ENCODE measurements around the gene RD3L. TPM values are rescaled to one million over a fixed set of nuclear protein-coding genes. Genes with fewer than 3 reads are reported as not detected.

RD3L gene
- polyA plus RNA-seq, 1 donor (not counting 4 experiments of a cell fraction or from before 2014, with no cell fraction given) = not detected

- Histone ChIP-seq H3K4me1 (ENCODE audit: control insufficient read depth, extremely low read depth, insufficient read depth, low read length) (no peaks in the 10 kb centered on the region), H3K27me3 (ENCODE audit: control insufficient read depth, extremely low read depth, insufficient read depth, low read length) (no peaks in the 10 kb centered on the region), H3K4me3 (ENCODE audit: control insufficient read depth in 2 of 3, extremely low read depth in 1 of 3, insufficient read depth in 2 of 3, low read depth in 1 of 3, low read length in 3 of 3) (no peak overlapping the region), H2AFZ (ENCODE audit: control insufficient read depth, low read length) (no peak overlapping the region), H4K20me1 (ENCODE audit: control insufficient read depth, extremely low read depth, insufficient read depth, low read length) (no peaks in the 10 kb centered on the region), H3K9me3 (ENCODE audit: control insufficient read depth, low read depth, low read length) (no peaks in the 10 kb centered on the region), H3K79me2 (ENCODE audit: control insufficient read depth, insufficient read depth, low read length) (no peaks in the 10 kb centered on the region), H3K9ac (ENCODE audit: control insufficient read depth, extremely low read depth, insufficient read depth, low read length) (no peak overlapping the region), H3K4me2 (ENCODE audit: control insufficient read depth, extremely low read depth, insufficient read depth, low read depth, low read length) (no peak overlapping the region), H3K27ac (ENCODE audit: control insufficient read depth, insufficient read depth, low read length) (no peak overlapping the region), H3K36me3 (ENCODE audit: control insufficient read depth in 2 of 2, extremely low read depth in 1 of 2, insufficient read depth in 2 of 2, low read length in 2 of 2) (no peaks in the 10 kb centered on the region), H3K9me1 (ENCODE audit: control insufficient read depth, extremely low read depth, insufficient read depth, low read length) (no peaks in the 10 kb centered on the region)
- dilution Hi-C loops (cut with MboI; ENCODE audit: extremely low pct_ligation_motif_present, low sequenced_read_pairs) = no loop called here
- no peak for FAIRE-seq
- TF ChIP-seq CTCF (optimal IDR thresholded peaks at IDR 0.05 in 1 of 3, IDR thresholded peaks at IDR 0.05 in 1 of 3, conservative IDR thresholded peaks at IDR 0.05 in 1 of 3; ENCODE audit: extremely low read depth in 1 of 3, insufficient read depth in 2 of 3, low read length in 3 of 3) (no peak), EZH2 (IDR thresholded peaks at IDR 0.05; ENCODE audit: low read length) (no peak)
- no peak for DNase-seq (ENCODE audit: low read depth, low spot score)
Measured at GRCh38 chr14:103904493-103905107, 37.7 kb downstream of the RD3L start.

GRCh38 chr14:103899833-103900232, 42.5 kb downstream of the RD3L start:
- no peaks in the 10 kb centered on the region for H3K9me1 ChIP-seq (ENCODE audit: control insufficient read depth, extremely low read depth, insufficient read depth, low read length)
- no peak for FAIRE-seq

More at GRCh38 chr14:103899833-103900232, 42.5 kb downstream of the RD3L start:
- Histone ChIP-seq H3K9ac (ENCODE audit: control insufficient read depth, extremely low read depth, insufficient read depth, low read length) (no peak overlapping the region), H3K4me2 (ENCODE audit: control insufficient read depth, extremely low read depth, insufficient read depth, low read depth, low read length) (no peak overlapping the region), H3K79me2 (ENCODE audit: control insufficient read depth, insufficient read depth, low read length) (no peaks in the 10 kb centered on the region), H3K4me1 (ENCODE audit: control insufficient read depth, extremely low read depth, insufficient read depth, low read length) (peaks cover 11% of the 10 kb centered on the region), H3K36me3 (ENCODE audit: control insufficient read depth in 2 of 2, extremely low read depth in 1 of 2, insufficient read depth in 2 of 2, low read length in 2 of 2) (no peaks in the 10 kb centered on the region), H3K27me3 (ENCODE audit: control insufficient read depth, extremely low read depth, insufficient read depth, low read length) (no peaks in the 10 kb centered on the region), H3K9me3 (ENCODE audit: control insufficient read depth, low read depth, low read length) (no peaks in the 10 kb centered on the region), H4K20me1 (ENCODE audit: control insufficient read depth, extremely low read depth, insufficient read depth, low read length) (no peaks in the 10 kb centered on the region), H2AFZ (ENCODE audit: control insufficient read depth, low read length) (no peak overlapping the region), H3K27ac (ENCODE audit: control insufficient read depth, insufficient read depth, low read length) (no peak overlapping the region), H3K4me3 (ENCODE audit: control insufficient read depth in 2 of 3, extremely low read depth in 1 of 3, insufficient read depth in 2 of 3, low read depth in 1 of 3, low read length in 3 of 3) (no peak overlapping the region)
- dilution Hi-C loops (cut with MboI; ENCODE audit: extremely low pct_ligation_motif_present, low sequenced_read_pairs) = no loop called here
- no peak for TF ChIP-seq CTCF (optimal IDR thresholded peaks at IDR 0.05 in 1 of 3, IDR thresholded peaks at IDR 0.05 in 1 of 3, conservative IDR thresholded peaks at IDR 0.05 in 1 of 3; ENCODE audit: extremely low read depth in 1 of 3, insufficient read depth in 2 of 3, low read length in 3 of 3)
- no peak for TF ChIP-seq EZH2 (IDR thresholded peaks at IDR 0.05; ENCODE audit: low read length)
- DNase-seq (ENCODE audit: low read depth, low spot score) = no peak

Data from keratinocyte (primary cell).